Activated CD4-positive, alpha-beta T cell treated with anti-CD3 and anti-CD28 coated beads for 36 hours (primary cell): ENCODE measurements around the gene SLAMF6. TPM values are rescaled to one million over a fixed set of nuclear protein-coding genes. Genes with fewer than 3 reads are reported as not detected.

Experiments
- ATAC-seq: fragments of 200-7000 bp; cut with Tn5 transposase; one replicate; pipeline ENCODE4 v1.10.0; 2021; ENCODE audit warnings: mild to moderate bottlenecking, moderate library complexity
- CTCF ChIA-PET: fragments of 350-600 bp; sonication (Branson Sonifier 250); formaldehyde crosslinking; loops from one replicate; lab custom pipeline; 2021; ENCODE audit warnings: antibody characterized with exemption; lab: Charles Lee
- POLR2A ChIA-PET: fragments of 350-600 bp; sonication (Branson Sonifier 250); formaldehyde crosslinking; loops from one replicate; lab custom pipeline; 2021; ENCODE audit warnings: antibody characterized with exemption, inconsistent platforms; lab: Charles Lee
- DNase-seq: peaks from one replicate; pipeline ENCODE4 v3.0.0-alpha.2; 2020
- H3K27ac Mint-ChIP-seq: one replicate; pipeline ENCODE4 v1.8.0; 2021; ENCODE audit warnings: mixed read lengths
- H3K27me3 Mint-ChIP-seq: one replicate; pipeline ENCODE4 v1.8.0; 2021; ENCODE audit warnings: mixed read lengths
- H3K36me3 Mint-ChIP-seq: one replicate; pipeline ENCODE4 v1.8.0; 2021; ENCODE audit warnings: low read depth, mixed read lengths
- H3K4me1 Mint-ChIP-seq: one replicate; pipeline ENCODE4 v1.8.0; 2021; ENCODE audit warnings: mixed read lengths
- H3K4me3 Mint-ChIP-seq: one replicate; pipeline ENCODE4 v1.8.0; 2021; ENCODE audit warnings: mild to moderate bottlenecking, moderate library complexity, mixed read lengths
- H3K9me3 Mint-ChIP-seq: one replicate; pipeline ENCODE4 v1.8.0; 2021; ENCODE audit warnings: low read depth, mixed read lengths
- intact Hi-C, 2 experiments: fragments of 100-400 bp; cut with DNase I in 1 of 2; cut with micrococcal nuclease in 1 of 2; formaldehyde crosslinking; loops; one replicate each; pipeline versions ENCODE4 v1.14.2 to v1.15.1; 2022 to 2024; cut with DNase I, micrococcal nuclease
- total RNA-seq, 2 experiments: library from RNA; stranded (reverse); gene quantifications; one replicate each; pipeline ENCODE4 v1.2.3, GENCODE V29; 2021

Gene SLAMF6
- total RNA-seq, 2 experiments from 2014 or later, result 45.9 to 55.0 TPM

DNA sequence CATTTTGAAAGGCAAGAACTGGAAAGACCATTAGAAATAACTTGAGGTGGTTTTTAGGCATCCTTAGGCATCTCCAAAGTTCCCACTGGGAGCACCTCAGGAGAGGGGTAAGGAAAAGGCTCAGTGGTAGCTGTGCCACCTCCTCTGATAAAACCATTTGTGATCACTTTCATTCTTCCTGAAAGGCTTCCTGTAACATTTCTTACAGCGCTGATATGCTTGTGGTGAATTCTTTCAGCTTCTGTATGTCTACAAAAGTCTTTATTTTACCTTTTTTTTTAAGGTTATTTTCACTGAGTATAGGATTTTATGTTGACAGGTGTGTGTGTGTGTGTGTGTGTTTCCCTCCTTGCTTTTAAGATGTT lies 67.9 kb downstream of the SLAMF6 start:
- no peak for DNase-seq
- intact Hi-C loops, result loop anchor here (2.0 kb wide), 4 partner anchors 16 to 66 kb away; no protein-coding TSS in a partner anchor
- H3K9me3 Mint-ChIP-seq, result no peaks in the 10 kb centered on the region
- H3K27me3 Mint-ChIP-seq, result no peaks in the 10 kb centered on the region
- ChIA-PET CTCF (interaction anchor here (0.6 to 3.5 kb wide), 7 partner anchors 9 to 154 kb away, joined by 3 to 14 read pairs (median 3); no protein-coding TSS in a partner anchor), POLR2A (interaction anchor here (0.6 to 0.7 kb wide), 2 partner anchors 65 to 194 kb away, joined by 4 to 5 read pairs; no protein-coding TSS in a partner anchor)
- peak overlapping the region; percentile 54 for H3K4me3 Mint-ChIP-seq
- H3K27ac Mint-ChIP-seq, result peak overlapping the region; percentile 94
- H3K36me3 Mint-ChIP-seq, result peaks cover 4% of the 10 kb centered on the region
- ATAC-seq, result no peak
- peaks cover 89% of the 10 kb centered on the region for H3K4me1 Mint-ChIP-seq

DNA sequence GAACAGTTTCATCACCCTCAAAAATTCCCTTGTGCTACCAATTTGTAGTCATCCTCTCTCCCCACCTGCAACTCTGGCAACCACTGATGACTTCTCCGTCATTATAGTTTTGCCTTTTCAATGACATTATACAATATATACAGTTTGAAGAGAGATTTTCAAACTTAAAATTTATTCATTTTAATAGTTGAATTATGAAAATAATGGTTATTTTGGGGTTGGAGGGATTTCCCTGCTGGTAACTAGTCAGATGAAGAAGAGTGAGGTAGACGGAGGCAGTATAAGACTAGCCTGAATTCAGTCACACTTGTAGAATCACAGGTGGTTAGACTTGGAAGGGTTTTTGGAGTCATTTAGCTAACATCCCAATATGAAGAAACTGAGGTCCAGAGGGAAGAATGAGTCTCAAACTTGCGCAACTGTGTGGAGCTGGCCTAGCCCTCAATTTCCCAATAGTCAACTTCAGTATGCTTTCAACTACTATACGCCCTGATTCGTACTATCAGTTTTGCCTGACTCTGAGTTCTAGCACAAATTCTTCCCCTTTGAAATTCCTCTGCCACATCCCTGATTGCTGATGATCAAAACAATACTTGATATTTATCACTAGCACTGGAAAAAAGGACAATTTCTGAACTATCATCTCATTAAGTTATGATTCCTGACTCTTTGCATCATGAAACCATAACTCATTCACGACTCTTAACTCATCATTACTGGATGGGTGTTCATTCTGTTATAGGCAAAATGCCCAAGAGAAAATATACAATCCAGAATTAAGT lies 68.5 kb downstream of the SLAMF6 start:
- peak overlapping the region; percentile 54 for H3K4me3 Mint-ChIP-seq
- intact Hi-C loops, result loop anchor here (1.0 to 5.0 kb wide), 8 partner anchors 16 to 343 kb away; partner anchors contain the start of gene LY9 (in 1 of the 2)
- no peaks in the 10 kb centered on the region for H3K27me3 Mint-ChIP-seq
- ATAC-seq (peak; percentile 73), DNase-seq (peak; percentile 51)
- no peaks in the 10 kb centered on the region for H3K9me3 Mint-ChIP-seq
- peaks cover 6% of the 10 kb centered on the region for H3K36me3 Mint-ChIP-seq
- peak overlapping the region; percentile 94 for H3K27ac Mint-ChIP-seq
- H3K4me1 Mint-ChIP-seq, result peaks cover 86% of the 10 kb centered on the region
- CTCF ChIA-PET, result interaction anchor here (1.0 to 3.5 kb wide), 6 partner anchors 9 to 155 kb away, joined by 3 to 14 read pairs (median 3); no protein-coding TSS in a partner anchor
- POLR2A ChIA-PET, result interaction anchor here (0.6 to 0.7 kb wide), 2 partner anchors 66 to 193 kb away, joined by 4 to 5 read pairs; no protein-coding TSS in a partner anchor

DNA sequence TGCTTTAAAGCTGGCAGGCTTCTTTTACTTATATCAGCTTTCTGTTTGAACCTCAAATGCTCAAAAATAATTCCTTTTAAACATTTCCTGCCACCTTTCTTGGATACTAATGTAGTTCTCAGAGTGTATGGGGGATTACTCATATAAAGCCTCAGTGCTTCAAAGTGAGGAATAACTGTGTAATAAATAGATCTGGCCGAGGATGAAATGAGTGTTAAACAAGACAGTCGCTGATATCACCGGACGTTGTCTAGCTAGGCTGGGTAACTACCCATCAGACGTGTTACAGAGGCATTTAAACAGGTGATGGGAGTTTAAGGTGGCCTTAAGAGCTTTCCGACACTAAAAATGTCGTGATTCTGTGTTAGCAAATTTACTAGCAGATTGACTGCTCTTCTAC lies 69.6 kb downstream of the SLAMF6 start:
- POLR2A ChIA-PET, result interaction anchor here (0.6 to 1.0 kb wide), 2 partner anchors 9 to 1508 kb away, joined by 4 to 9 read pairs; no protein-coding TSS in a partner anchor
- DNase-seq, result peak; percentile 44
- Mint-ChIP-seq H3K27me3 (no peaks in the 10 kb centered on the region), H3K27ac (peak overlapping the region; percentile 95), H3K36me3 (peaks cover 4% of the 10 kb centered on the region), H3K4me3 (peak overlapping the region; percentile 27), H3K9me3 (no peaks in the 10 kb centered on the region), H3K4me1 (peaks cover 79% of the 10 kb centered on the region)
- intact Hi-C loops, result loop anchor here in 1 of 2 experiments (1.0 to 5.0 kb wide), 2 partner anchors 10 to 344 kb away; partner anchors contain the start of gene LY9
- CTCF ChIA-PET, result interaction anchor here (0.7 to 1.7 kb wide), 6 partner anchors 8 to 31 kb away, joined by 3 to 6 read pairs (median 4); no protein-coding TSS in a partner anchor
- ATAC-seq, result peak; percentile 27

DNA sequence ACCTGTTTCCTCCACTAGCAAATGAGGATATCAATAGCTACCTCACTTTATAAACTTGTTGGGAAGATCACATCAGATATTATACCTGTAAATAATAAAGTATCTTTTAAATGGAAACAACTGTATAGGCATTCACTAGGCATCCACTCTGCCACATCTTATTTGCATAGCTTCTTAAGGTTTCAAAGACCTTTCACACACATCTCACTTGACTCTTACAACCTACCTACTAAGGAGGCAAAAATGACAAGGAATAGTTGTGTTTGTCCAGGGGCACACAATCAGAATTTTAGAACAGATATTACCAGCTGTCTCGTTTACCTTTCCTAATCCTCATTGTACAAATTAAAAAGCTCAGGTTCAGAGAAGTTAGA lies 71.2 kb downstream of the SLAMF6 start:
- Mint-ChIP-seq H3K9me3 (no peaks in the 10 kb centered on the region), H3K4me1 (peaks cover 81% of the 10 kb centered on the region), H3K36me3 (peaks cover 4% of the 10 kb centered on the region), H3K27me3 (no peaks in the 10 kb centered on the region), H3K27ac (peak overlapping the region; percentile 95), H3K4me3 (peak overlapping the region; percentile 48)
- ChIA-PET POLR2A (interaction anchor here (0.6 to 1.4 kb wide), 2 partner anchors 21 to 171 kb away, joined by 3 to 4 read pairs; no protein-coding TSS in a partner anchor), CTCF (interaction anchor here (0.7 to 1.6 kb wide), 17 partner anchors 9 to 155 kb away, joined by 3 to 13 read pairs (median 3); partner anchors contain the start of genes CD84 and SLAMF6)
- no peak for DNase-seq
- intact Hi-C loops, result loop anchor here in 1 of 2 experiments (1.0 to 5.0 kb wide), 2 partner anchors 20 to 345 kb away; partner anchors contain the start of gene LY9
- no peak for ATAC-seq

DNA sequence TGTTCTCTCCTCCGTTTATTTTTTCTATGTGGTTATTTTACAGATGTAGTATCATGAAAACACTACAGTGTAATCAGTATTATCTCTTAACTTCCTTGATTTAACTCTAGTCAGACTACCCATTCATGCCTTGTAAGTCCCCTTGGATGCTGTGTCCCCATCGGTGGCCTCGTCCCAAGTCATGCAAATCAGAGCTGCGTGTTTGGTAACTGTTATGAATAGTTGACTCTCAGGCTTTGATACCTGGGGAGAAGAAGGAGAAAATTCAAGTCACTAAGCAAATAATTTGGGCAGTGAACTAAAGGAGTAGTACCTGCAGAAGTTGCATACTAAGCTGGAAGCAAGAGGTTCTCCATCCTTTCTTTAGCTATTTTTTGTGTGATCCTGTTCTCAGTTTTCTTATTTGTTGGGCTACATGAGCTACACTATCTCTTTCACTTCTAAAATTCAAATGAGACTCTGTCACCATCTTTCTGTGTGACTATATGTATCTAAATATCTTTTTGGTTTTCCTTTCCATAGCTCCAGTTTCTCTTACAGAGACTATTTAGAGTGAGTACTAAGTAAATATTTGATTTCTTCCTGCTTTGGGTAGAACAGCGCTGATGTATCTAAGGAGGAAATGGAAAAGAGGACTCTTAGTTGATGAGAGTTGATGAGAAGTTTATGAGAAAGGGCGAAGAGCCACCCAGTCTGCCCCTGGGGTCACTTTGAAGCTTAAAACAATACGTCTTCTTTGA lies 71.8 kb downstream of the SLAMF6 start:
- peak; percentile 33 for ATAC-seq
- intact Hi-C loops, result loop anchor here in 1 of 2 experiments (1.0 to 5.0 kb wide), 2 partner anchors 19 to 346 kb away; partner anchors contain the start of gene LY9
- peak overlapping the region; percentile 48 for H3K4me3 Mint-ChIP-seq
- ChIA-PET CTCF (interaction anchor here (0.7 to 1.6 kb wide), 17 partner anchors 9 to 156 kb away, joined by 3 to 13 read pairs (median 3); partner anchors contain the start of genes CD84 and SLAMF6), POLR2A (interaction anchor here (0.6 to 1.4 kb wide), 3 partner anchors 21 to 172 kb away, joined by 3 to 4 read pairs (median 3); no protein-coding TSS in a partner anchor)
- H3K36me3 Mint-ChIP-seq, result peaks cover 4% of the 10 kb centered on the region
- no peaks in the 10 kb centered on the region for H3K27me3 Mint-ChIP-seq
- no peak for DNase-seq
- peaks cover 82% of the 10 kb centered on the region for H3K4me1 Mint-ChIP-seq
- peak overlapping the region; percentile 95 for H3K27ac Mint-ChIP-seq
- no peaks in the 10 kb centered on the region for H3K9me3 Mint-ChIP-seq

DNA sequence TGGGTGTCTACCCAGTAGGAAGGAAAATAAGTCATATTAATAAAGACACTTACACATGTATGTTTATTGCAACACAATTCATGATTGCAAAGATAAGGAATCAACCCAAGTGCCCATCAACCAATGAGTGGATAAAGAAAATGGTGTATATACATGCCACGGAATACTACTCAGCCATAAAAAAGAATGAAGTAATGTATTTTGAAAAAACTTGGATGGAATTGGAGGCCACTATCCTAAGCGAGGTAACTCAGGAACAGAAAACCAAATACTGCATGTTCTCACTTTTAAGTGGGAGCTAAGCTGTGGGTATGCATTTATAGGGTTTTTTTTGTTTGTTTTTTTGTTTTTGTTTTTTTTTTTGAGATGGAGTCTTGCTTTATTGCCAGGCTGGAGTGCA lies 73.6 kb downstream of the SLAMF6 start:
- H3K4me1 Mint-ChIP-seq, result peaks cover 68% of the 10 kb centered on the region
- ATAC-seq (no peak), DNase-seq (no peak)
- no peak overlapping the region for H3K4me3 Mint-ChIP-seq
- no peaks in the 10 kb centered on the region for H3K9me3 Mint-ChIP-seq
- POLR2A ChIA-PET, result no interaction called here
- H3K36me3 Mint-ChIP-seq, result peaks cover 4% of the 10 kb centered on the region
- CTCF ChIA-PET, result interaction anchor here (0.8 to 1.2 kb wide), 4 partner anchors 21 to 157 kb away, joined by 3 to 8 read pairs (median 3); no protein-coding TSS in a partner anchor
- no peaks in the 10 kb centered on the region for H3K27me3 Mint-ChIP-seq
- intact Hi-C loops, result no loop called here
- H3K27ac Mint-ChIP-seq, result peak overlapping the region; percentile 23

DNA sequence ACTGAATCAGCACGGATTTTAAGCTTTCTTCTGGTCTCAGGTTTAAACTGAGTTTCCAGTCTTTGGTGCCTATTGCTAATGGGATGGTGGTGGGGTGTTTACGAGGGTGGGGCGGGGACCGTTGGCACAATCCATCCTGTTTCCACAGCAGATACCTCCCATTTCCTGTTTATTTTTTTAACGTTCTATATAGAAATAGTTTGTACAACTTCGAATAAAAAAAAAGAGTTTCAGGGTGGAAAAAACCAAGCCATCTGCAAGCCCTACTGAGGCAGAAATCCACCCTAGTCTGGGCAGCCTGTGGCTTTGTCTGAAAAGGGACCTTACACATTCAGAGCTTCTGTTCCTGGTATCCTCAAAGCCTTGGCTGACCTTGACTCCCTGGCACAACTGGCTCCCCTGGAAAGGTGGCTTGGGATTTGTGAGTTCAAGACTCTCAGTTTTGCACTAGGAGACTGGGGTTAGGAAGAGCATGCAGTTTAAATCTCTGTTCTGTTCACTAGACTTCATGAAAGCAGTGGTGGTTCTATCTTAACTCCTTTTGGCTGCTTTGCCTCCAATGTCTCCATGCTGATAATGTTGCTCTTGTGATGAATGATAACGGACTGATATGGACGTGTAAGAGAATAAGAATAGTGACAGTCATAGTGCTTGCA lies 76.0 kb downstream of the SLAMF6 start:
- no peaks in the 10 kb centered on the region for H3K9me3 Mint-ChIP-seq
- H3K36me3 Mint-ChIP-seq, result peaks cover 4% of the 10 kb centered on the region
- ATAC-seq (no peak), DNase-seq (no peak)
- no peak overlapping the region for H3K4me3 Mint-ChIP-seq
- peaks cover 60% of the 10 kb centered on the region for H3K4me1 Mint-ChIP-seq
- intact Hi-C loops, result no loop called here
- CTCF ChIA-PET, result interaction anchor here (0.6 to 0.8 kb wide), 2 partner anchors 15 to 96 kb away, joined by 3 to 4 read pairs; no protein-coding TSS in a partner anchor
- no peaks in the 10 kb centered on the region for H3K27me3 Mint-ChIP-seq
- POLR2A ChIA-PET, result no interaction called here
- peak overlapping the region; percentile 17 for H3K27ac Mint-ChIP-seq

DNA sequence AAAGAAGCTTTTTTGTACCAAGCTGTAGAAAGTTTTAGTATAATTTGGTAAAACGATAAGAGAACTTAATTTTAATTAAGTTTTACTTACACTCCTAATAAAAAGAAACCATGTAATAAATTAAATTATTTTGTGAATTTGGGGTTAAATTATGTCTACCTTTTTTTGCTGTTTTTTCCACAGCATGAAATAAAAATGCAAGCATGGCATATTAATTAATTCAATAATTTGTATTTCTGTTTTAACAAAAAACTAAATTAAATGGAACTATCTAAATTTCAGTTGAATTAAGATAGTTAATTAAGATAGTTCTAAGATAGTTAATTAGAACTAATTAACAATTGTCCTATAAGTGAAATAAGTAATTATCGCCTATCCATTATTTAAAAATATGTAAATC lies 83.3 kb downstream of the SLAMF6 start:
- intact Hi-C loops, result loop anchor here in 1 of 2 experiments (2.0 kb wide), 1 partner anchor 15 kb away; no protein-coding TSS in a partner anchor
- Mint-ChIP-seq H3K9me3 (peaks cover 8% of the 10 kb centered on the region), H3K27me3 (no peaks in the 10 kb centered on the region), H3K4me3 (no peak overlapping the region), H3K27ac (no peak overlapping the region), H3K4me1 (peaks cover 42% of the 10 kb centered on the region), H3K36me3 (peaks cover 9% of the 10 kb centered on the region)
- POLR2A ChIA-PET, result interaction anchor here (0.6 kb wide), 1 partner anchor 34 kb away, joined by 4 read pairs; no protein-coding TSS in a partner anchor
- ATAC-seq, result no peak
- DNase-seq, result no peak
- CTCF ChIA-PET, result interaction anchor here (1.0 to 1.7 kb wide), 2 partner anchors 11 to 24 kb away, joined by 3 read pairs; no protein-coding TSS in a partner anchor

DNA sequence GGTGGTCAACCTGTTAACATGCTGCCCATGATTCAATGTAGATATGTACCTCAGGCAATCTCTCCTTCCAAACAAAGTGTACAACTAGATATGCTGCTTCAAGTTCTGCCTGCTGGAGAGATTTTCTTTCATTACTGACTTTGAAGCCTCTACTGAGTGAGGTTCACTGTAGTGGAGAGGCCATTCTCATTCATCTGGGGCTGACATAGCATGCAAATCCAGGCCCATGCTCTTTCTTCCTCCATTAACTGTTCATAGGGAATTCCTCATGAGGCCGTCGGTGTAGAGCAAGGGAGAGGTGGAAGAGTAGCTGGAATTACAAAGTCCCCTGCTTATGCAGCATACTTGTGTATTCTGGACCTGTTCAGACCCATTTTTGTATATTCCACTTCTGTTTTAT lies 84.1 kb downstream of the SLAMF6 start:
- intact Hi-C loops, result loop anchor here in 1 of 2 experiments (2.0 kb wide), 1 partner anchor 16 kb away; no protein-coding TSS in a partner anchor
- ChIA-PET CTCF (interaction anchor here (1.0 to 1.7 kb wide), 2 partner anchors 11 to 24 kb away, joined by 3 read pairs; no protein-coding TSS in a partner anchor), POLR2A (interaction anchor here (0.6 kb wide), 1 partner anchor 35 kb away, joined by 4 read pairs; no protein-coding TSS in a partner anchor)
- no peak for ATAC-seq
- Mint-ChIP-seq H3K27ac (peak overlapping the region; percentile 96), H3K4me1 (peaks cover 41% of the 10 kb centered on the region), H3K4me3 (no peak overlapping the region), H3K27me3 (no peaks in the 10 kb centered on the region), H3K9me3 (peaks cover 16% of the 10 kb centered on the region), H3K36me3 (peaks cover 17% of the 10 kb centered on the region)
- no peak for DNase-seq
